ENCODE data around the gene CIRBP. TPM values are rescaled to one million over a fixed set of nuclear protein-coding genes. Genes with fewer than 3 reads are reported as not detected.

CIRBP gene
- total and polyA plus RNA-seq, 2 of the 13 experiments (the other 11 are each of a cell fraction or from before 2014, with no cell fraction given) = 133 to 140 TPM

- TF ChIP-seq HIVEP1 (CRISPR knock-in tag; IDR thresholded peaks at IDR 0.05) (0 out of 2 replicates have a peak, but pooled peaks have one; percentile 19), ZFX (CRISPR knock-in tag; IDR thresholded peaks at IDR 0.05; ENCODE audit: low read depth) (no peak; the same call in none of the 2 replicates), MYC (CRISPR knock-in tag; IDR thresholded peaks at IDR 0.05; ENCODE audit: borderline replicate concordance) (no peak), ZNF615 (CRISPR knock-in tag; IDR thresholded peaks at IDR 0.05; ENCODE audit: borderline replicate concordance) (no peak), SRSF4 (IDR thresholded peaks at IDR 0.05; ENCODE audit: low read depth, low read length, poor library complexity, severe bottlenecking) (peak; percentile 26), ZNF160 (CRISPR knock-in tag; IDR thresholded peaks at IDR 0.05) (no peak), ZBTB40 (IDR thresholded peaks at IDR 0.05) (no peak), ZBTB40 (CRISPR knock-in tag; IDR thresholded peaks at IDR 0.05) (no peak), NAIF1 (CRISPR knock-in tag; IDR thresholded peaks at IDR 0.05; ENCODE audit: borderline replicate concordance) (no peak), ATF7-NPFF (CRISPR knock-in tag; IDR thresholded peaks at IDR 0.05; ENCODE audit: low read depth) (no peak), DPF2 (CRISPR knock-in tag; IDR thresholded peaks at IDR 0.05; ENCODE audit: borderline replicate concordance, low read depth) (no peak), HNRNPUL1 (IDR thresholded peaks at IDR 0.05; ENCODE audit: low read depth, low read length) (no peak), ZNF614 (CRISPR knock-in tag; IDR thresholded peaks at IDR 0.05; ENCODE audit: borderline replicate concordance) (no peak), MED8 (CRISPR knock-in tag; IDR thresholded peaks at IDR 0.05; ENCODE audit: insufficient replicate concordance) (no peak), ZNF12 (CRISPR knock-in tag; IDR thresholded peaks at IDR 0.05) (no peak), TCF12 (IDR thresholded peaks at IDR 0.05) (no peak), TCF12 (CRISPR knock-in tag; IDR thresholded peaks at IDR 0.05) (no peak), SNAPC5 (CRISPR knock-in tag; IDR thresholded peaks at IDR 0.05; ENCODE audit: borderline replicate concordance) (no peak), FOSL2 (CRISPR knock-in tag; IDR thresholded peaks at IDR 0.05) (peak; percentile 37; the same call in 1 of the 2 replicates)
- TF ChIP-seq, protein P1, sequence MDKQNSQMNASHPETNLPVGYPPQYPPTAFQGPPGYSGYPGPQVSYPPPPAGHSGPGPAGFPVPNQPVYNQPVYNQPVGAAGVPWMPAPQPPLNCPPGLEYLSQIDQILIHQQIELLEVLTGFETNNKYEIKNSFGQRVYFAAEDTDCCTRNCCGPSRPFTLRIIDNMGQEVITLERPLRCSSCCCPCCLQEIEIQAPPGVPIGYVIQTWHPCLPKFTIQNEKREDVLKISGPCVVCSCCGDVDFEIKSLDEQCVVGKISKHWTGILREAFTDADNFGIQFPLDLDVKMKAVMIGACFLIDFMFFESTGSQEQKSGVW (CRISPR knock-in tag; IDR thresholded peaks at IDR 0.05; ENCODE audit: borderline replicate concordance) = no peak
These were observed 18.5 kb upstream of the CIRBP start (continued) for GRCh38 chr19:1250437-1251260.

Measured in HepG2 (cell line).